Ectodermal cell (in vitro differentiated cells): ENCODE measurements around the gene ACCSL.

Experiments
- H3K27ac ChIP-seq: 2 replicates; pipeline ENCODE4 v1.7.0; 2013; ENCODE audit warnings: mild to moderate bottlenecking, low read depth, low read length; ENCODE audit not compliant: insufficient read depth, poor library complexity, severe bottlenecking
- H3K27me3 ChIP-seq: 2 replicates; pipeline ENCODE4 v1.7.0; 2013; ENCODE audit warnings: mild to moderate bottlenecking, low read length; ENCODE audit not compliant: insufficient read depth, control insufficient read depth, poor library complexity, severe bottlenecking
- H3K36me3 ChIP-seq: one replicate; pipeline ENCODE4 v1.7.0; 2013; ENCODE audit warnings: low read length; ENCODE audit not compliant: control insufficient read depth, insufficient read depth
- H3K4me1 ChIP-seq: one replicate; pipeline ENCODE4 v1.7.0; 2013; ENCODE audit warnings: low read length; ENCODE audit not compliant: control insufficient read depth, insufficient read depth
- H3K4me3 ChIP-seq: 2 replicates; pipeline ENCODE4 v1.7.0; 2013; ENCODE audit warnings: low read depth, low read length, control low read depth; ENCODE audit not compliant: insufficient read depth
- H3K9me3 ChIP-seq: 2 replicates; pipeline ENCODE4 v1.7.0; 2013; ENCODE audit warnings: mild to moderate bottlenecking, low read length, moderate library complexity; ENCODE audit not compliant: control insufficient read depth
- WGBS, 2 experiments: methylation state at CpG; one replicate each; pipeline ENCODE4 v1.1.7; 2013; ENCODE audit warnings: missing lambda C conversion rate in 2 of 2; 5-methylcytosine and 5-hydroxymethylcytosine counted together

Gene ACCSL

DNA sequence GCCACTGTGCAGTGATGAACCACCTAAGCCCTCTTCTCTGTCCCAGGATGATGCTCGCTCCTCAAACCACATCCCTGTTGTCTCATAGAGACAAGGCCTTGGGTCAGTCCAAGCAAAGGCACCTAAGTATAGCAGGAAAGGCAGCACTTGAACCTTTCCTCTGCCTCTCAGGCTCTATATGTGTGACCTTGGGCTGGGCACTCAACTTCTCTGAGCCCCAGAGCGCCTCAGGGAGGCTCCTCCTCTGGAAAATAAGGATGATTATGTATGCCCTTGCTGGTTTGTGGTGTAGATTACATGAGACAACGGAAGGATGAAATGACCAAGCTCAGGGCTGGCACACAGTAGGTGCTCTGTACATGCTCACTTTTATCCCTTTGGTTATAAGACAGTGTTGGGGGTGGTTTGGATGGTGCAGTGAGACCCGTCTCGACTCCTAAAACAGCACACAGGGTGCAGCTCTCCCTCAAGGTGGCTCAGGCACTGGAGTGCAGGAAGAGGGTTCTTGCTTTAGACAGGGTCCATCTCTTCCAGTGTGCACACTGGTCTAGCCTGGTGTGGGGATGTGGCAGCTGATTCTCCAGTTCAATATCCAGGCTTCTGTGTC is 40.2 kb upstream of the ACCSL start:
- Histone ChIP-seq H3K27me3 (no peaks in the 10 kb centered on the region), H3K36me3 (no peaks in the 10 kb centered on the region), H3K27ac (no peak overlapping the region), H3K9me3 (no peaks in the 10 kb centered on the region), H3K4me3 (no peak overlapping the region), H3K4me1 (peaks cover 14% of the 10 kb centered on the region)
- WGBS, 2 experiments: 94 to 95% methylated on average over 5 of the region's 5 CpGs

GRCh38 chr11:44008088-44008501 is 39.7 kb upstream of the ACCSL start:
- no peaks in the 10 kb centered on the region for H3K27me3 ChIP-seq
- no peak overlapping the region for H3K4me3 ChIP-seq
- 86 to 94% methylated on average over 5 of the region's 5 CpGs for WGBS, 2 experiments
- H3K4me1 ChIP-seq: peaks cover 14% of the 10 kb centered on the region
- H3K27ac ChIP-seq: no peak overlapping the region
- no peaks in the 10 kb centered on the region for H3K9me3 ChIP-seq
- no peaks in the 10 kb centered on the region for H3K36me3 ChIP-seq

DNA sequence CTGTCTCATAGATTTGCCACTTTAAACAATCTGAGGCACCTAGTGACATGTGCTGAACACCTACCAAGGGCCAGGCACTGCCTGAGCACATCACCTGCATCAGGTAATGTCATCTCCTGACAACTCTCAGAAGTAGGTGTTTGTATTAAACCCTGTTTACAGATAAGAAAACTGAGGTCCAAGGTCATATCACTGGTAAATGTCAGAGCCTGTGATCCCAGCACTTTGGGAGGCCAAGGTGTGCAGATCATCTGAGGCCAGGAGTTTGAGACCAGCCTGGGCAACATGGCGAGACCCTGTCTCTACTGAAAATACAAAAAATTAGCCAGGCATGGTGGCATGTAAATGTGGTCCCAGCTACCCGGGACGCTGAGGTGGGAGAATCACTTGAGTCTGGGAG is 39.1 kb upstream of the ACCSL start:
- Histone ChIP-seq H3K4me3 (no peak overlapping the region), H3K4me1 (peaks cover 14% of the 10 kb centered on the region), H3K9me3 (no peaks in the 10 kb centered on the region), H3K27me3 (no peaks in the 10 kb centered on the region), H3K27ac (no peak overlapping the region), H3K36me3 (no peaks in the 10 kb centered on the region)
- 95% methylated on average over 3 of the region's 3 CpGs for WGBS, 2 experiments

GRCh38 chr11:44010789-44011251 is 37.0 kb upstream of the ACCSL start:
- Histone ChIP-seq H3K27me3 (no peaks in the 10 kb centered on the region), H3K4me1 (peaks cover 5% of the 10 kb centered on the region), H3K36me3 (no peaks in the 10 kb centered on the region), H3K9me3 (no peaks in the 10 kb centered on the region), H3K4me3 (no peak overlapping the region), H3K27ac (no peak overlapping the region)
- WGBS, 2 experiments: 95 to 98% methylated on average over 4 of the region's 4 CpGs

DNA sequence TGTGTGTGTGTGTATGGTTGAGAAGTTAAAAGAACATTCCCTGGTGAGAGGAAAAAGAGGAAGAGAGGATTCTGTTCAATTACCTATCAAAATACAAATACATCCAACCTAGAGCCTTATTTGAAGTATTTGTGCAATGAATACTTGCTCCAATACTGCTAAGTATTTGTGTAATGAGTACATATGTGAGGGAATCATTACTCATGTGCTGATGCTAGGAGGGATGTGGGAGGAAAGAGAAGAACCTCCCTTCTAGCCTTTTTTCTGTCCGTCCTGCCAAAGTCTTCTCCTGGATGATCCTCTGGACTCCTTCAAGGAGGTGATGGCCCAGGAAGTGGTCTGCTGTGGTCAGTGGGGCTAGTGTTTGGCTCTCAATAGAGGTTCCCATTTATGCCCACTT is 36.0 kb upstream of the ACCSL start:
- Histone ChIP-seq H3K9me3 (no peaks in the 10 kb centered on the region), H3K27me3 (no peaks in the 10 kb centered on the region), H3K4me1 (peaks cover 3% of the 10 kb centered on the region), H3K4me3 (no peak overlapping the region), H3K36me3 (no peaks in the 10 kb centered on the region), H3K27ac (no peak overlapping the region)
- WGBS, 2 experiments: 60 to 94% methylated on average over 1 of the region's 1 CpG

GRCh38 chr11:44014968-44015623 is 32.7 kb upstream of the ACCSL start:
- H3K27me3 ChIP-seq: no peaks in the 10 kb centered on the region

DNA sequence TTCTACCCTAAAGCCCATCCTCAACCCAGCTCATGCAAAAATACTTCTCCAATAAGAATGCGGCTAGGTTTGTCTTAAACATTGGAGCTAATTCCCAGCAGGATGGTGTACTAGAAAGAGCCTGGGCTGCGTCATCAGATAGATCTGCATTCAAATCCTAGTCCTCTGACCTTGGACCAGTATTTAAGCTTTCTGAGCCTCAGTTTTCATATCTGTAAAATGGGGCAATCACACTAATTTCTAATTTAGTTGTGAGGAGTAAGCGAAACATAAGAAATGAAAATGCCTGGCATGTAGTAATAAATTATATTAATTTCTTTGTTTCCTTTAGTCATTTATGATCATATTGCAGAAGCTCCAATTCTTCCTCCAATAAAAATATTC is 32.2 kb upstream of the ACCSL start:
- H3K4me1 ChIP-seq: peaks cover 3% of the 10 kb centered on the region
- H3K4me3 ChIP-seq: no peak overlapping the region
- no peak overlapping the region for H3K27ac ChIP-seq
- no peaks in the 10 kb centered on the region for H3K9me3 ChIP-seq
- H3K27me3 ChIP-seq: no peaks in the 10 kb centered on the region
- no peaks in the 10 kb centered on the region for H3K36me3 ChIP-seq
- WGBS, 2 experiments: 94 to 95% methylated on average over 2 of the region's 3 CpGs

More at GRCh38 chr11:44014968-44015623, 32.7 kb upstream of the ACCSL start:
- Histone ChIP-seq H3K4me3 (no peak overlapping the region), H3K9me3 (no peaks in the 10 kb centered on the region), H3K27ac (no peak overlapping the region), H3K4me1 (peaks cover 3% of the 10 kb centered on the region), H3K36me3 (no peaks in the 10 kb centered on the region)
- WGBS, 2 experiments: 90 to 94% methylated on average over 8 of the region's 8 CpGs

DNA sequence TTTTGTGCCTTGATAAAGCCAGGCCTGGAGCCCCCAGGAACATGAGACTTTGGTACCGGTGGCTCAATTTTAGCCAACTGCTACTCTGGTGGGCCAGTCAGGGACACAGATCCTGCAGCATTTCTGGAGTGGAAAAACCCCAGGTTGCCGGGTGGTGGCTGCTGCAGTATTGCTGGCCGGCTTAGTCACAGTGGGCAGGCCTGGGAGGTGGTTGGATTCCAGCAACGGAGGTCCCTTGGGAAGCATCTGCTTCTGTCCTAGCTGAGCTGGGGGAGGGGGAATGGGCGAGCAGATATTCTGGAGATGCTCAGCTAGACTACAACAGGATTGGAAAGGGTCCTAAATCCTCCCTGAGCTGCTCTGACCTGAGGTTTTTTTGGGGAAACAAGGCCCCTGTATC is 31.6 kb upstream of the ACCSL start:
- no peaks in the 10 kb centered on the region for H3K36me3 ChIP-seq
- H3K4me1 ChIP-seq: peaks cover 3% of the 10 kb centered on the region
- H3K27me3 ChIP-seq: no peaks in the 10 kb centered on the region
- WGBS, 2 experiments: 61 to 68% methylated on average over 5 of the region's 5 CpGs
- no peak overlapping the region for H3K4me3 ChIP-seq
- H3K27ac ChIP-seq: no peak overlapping the region
- H3K9me3 ChIP-seq: no peaks in the 10 kb centered on the region

GRCh38 chr11:44016546-44017442 is 31.0 kb upstream of the ACCSL start:
- no peak overlapping the region for H3K4me3 ChIP-seq
- H3K9me3 ChIP-seq: no peaks in the 10 kb centered on the region
- H3K4me1 ChIP-seq: peaks cover 3% of the 10 kb centered on the region
- no peak overlapping the region for H3K27ac ChIP-seq
- WGBS, 2 experiments: 97% methylated on average over 2 of the region's 2 CpGs
- no peaks in the 10 kb centered on the region for H3K27me3 ChIP-seq
- H3K36me3 ChIP-seq: no peaks in the 10 kb centered on the region
